ENCODE results near the gene KRTAP10-3. TPM values are rescaled to one million over a fixed set of nuclear protein-coding genes. Genes with fewer than 3 reads are reported as not detected.

Gene KRTAP10-3
- total and polyA plus RNA-seq, 2 donors (not counting 1 experiment from before 2014, with no cell fraction given), result not detected

DNA sequence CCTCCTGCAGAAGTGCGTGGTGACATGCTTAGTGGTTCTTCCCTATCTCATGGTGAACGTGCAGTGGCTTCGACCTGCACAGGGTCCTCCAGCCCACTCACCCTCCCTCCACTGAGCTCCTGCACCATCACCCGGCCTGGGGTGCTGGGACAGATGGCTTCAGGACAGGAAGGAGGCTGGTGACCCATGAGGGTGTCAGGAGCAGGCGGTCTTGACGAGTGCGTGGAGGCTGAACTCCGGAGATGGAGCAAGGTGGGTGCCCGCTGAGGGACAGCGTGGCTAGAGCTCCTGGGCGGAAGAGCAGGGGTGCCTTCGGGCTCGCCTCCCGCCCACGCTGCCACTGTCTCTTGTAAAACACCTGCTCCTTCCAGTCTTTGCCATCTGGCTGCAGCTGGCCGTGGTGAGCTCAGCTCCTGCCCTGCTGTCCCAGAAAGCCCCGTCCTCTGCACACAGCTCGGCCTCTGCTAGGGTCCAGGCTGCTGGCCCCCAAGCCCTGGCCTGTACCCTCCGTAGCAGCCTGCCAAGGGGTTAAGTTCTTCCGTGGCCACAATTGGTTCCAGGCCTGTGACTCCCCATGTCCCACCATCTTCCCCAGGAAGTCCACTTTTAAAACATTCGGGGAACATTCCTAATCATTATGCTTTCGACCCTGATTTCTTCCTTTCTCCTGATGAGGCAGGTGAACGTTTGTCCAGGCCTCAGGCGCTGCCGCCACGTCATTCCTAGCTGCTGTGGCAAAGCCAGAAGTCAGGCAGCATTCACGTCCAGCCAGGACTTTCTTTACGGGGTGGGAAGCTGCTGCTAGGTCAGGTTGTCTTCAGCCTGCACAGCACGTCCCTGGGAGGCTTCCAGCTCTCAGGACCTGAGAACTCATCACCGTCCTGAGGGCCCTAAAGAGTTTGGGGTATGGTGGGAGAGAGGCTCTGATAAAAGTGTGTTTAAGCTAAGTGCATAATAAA, 26.7 kb downstream of the KRTAP10-3 start:
- no peak for DNase-seq (ENCODE audit: low read depth in 2 of 2)
- no peaks in the 10 kb centered on the region for H3K36me3 ChIP-seq (ENCODE audit: control insufficient read depth, insufficient read depth, low read length)
- H3K79me2 ChIP-seq (ENCODE audit: control insufficient read depth, insufficient read depth, low read length), result no peaks in the 10 kb centered on the region

DNA sequence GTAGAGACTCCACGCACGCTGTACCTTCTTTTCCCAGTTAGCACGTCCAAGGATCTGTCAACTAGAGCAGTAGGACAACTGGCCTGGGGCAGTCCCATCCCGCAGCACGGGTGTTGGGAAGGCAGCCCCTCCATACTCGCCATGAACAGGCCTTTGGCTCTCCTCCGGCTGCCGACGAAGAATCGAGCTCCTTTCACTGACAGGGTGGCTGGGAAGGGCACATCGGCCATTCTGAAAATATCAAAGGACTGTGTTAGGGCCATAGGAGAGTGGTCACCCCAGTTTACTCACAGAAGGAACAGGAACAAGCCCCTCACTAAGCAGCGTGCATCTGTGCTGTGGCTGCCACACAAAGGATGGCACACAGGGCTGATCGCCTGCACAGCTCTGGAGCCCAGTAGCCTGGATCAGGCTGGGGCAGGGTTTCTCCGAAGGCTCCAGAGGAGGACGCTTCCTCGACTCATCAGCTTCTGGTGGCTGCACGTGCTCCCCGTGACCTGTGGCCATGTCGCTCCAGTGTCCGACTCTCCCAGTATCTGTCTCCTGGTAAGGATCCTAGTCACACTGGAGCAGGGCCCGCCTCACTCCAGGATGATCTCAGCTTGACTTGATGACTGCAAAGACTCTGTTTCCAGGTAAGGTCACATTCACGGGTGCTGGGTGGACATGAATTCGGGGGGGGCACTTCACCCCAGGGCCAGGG, 27.5 kb downstream of the KRTAP10-3 start:
- TF ChIP-seq, protein P1, sequence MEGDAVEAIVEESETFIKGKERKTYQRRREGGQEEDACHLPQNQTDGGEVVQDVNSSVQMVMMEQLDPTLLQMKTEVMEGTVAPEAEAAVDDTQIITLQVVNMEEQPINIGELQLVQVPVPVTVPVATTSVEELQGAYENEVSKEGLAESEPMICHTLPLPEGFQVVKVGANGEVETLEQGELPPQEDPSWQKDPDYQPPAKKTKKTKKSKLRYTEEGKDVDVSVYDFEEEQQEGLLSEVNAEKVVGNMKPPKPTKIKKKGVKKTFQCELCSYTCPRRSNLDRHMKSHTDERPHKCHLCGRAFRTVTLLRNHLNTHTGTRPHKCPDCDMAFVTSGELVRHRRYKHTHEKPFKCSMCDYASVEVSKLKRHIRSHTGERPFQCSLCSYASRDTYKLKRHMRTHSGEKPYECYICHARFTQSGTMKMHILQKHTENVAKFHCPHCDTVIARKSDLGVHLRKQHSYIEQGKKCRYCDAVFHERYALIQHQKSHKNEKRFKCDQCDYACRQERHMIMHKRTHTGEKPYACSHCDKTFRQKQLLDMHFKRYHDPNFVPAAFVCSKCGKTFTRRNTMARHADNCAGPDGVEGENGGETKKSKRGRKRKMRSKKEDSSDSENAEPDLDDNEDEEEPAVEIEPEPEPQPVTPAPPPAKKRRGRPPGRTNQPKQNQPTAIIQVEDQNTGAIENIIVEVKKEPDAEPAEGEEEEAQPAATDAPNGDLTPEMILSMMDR (conservative IDR thresholded peaks at IDR 0.05 in 1 of 2, IDR thresholded peaks at IDR 0.05 in 1 of 2; ENCODE audit: low read depth in 1 of 2, low read length in 2 of 2), result no peak
- TF ChIP-seq EZH2 (IDR thresholded peaks at IDR 0.05; ENCODE audit: low read length, missing control alignments), result no peak
- H3K4me3 ChIP-seq (replicated peaks in 1 of 4; ENCODE audit: control extremely low read depth in 1 of 4, insufficient read depth in 1 of 4, low read depth in 3 of 4, low read length in 4 of 4), result no peak overlapping the region
- no peak overlapping the region for H3K4me2 ChIP-seq (ENCODE audit: extremely low read depth, insufficient read depth, low read length)
- H3K9me3 ChIP-seq (ENCODE audit: control insufficient read depth, insufficient read depth, low read depth, low read length), result no peaks in the 10 kb centered on the region
- H3K79me2 ChIP-seq (ENCODE audit: control insufficient read depth, insufficient read depth, low read length), result no peaks in the 10 kb centered on the region
- H3K36me3 ChIP-seq (ENCODE audit: control insufficient read depth, insufficient read depth, low read length), result no peaks in the 10 kb centered on the region
- no peak overlapping the region for H3K27ac ChIP-seq (ENCODE audit: insufficient read depth, low read length)
- no peaks in the 10 kb centered on the region for H4K20me1 ChIP-seq (ENCODE audit: control insufficient read depth, extremely low read depth, insufficient read depth, low read length)
- H2AFZ ChIP-seq (ENCODE audit: low read length), result no peak overlapping the region
- DNase-seq (ENCODE audit: low read depth in 2 of 2), result no peak
- H3K4me1 ChIP-seq (ENCODE audit: control insufficient read depth, extremely low read depth, insufficient read depth, low read length), result no peaks in the 10 kb centered on the region
- H3K9ac ChIP-seq (ENCODE audit: insufficient read depth, low read length), result no peak overlapping the region
- no peaks in the 10 kb centered on the region for H3K27me3 ChIP-seq (ENCODE audit: control insufficient read depth, insufficient read depth, low read length)

More for the DNA sequence above, 26.7 kb downstream of the KRTAP10-3 start:
- Histone ChIP-seq H4K20me1 (ENCODE audit: control insufficient read depth, extremely low read depth, insufficient read depth, low read length) (no peaks in the 10 kb centered on the region), H3K27ac (ENCODE audit: insufficient read depth, low read length) (no peak overlapping the region), H3K4me2 (ENCODE audit: extremely low read depth, insufficient read depth, low read length) (no peak overlapping the region), H3K27me3 (ENCODE audit: control insufficient read depth, insufficient read depth, low read length) (no peaks in the 10 kb centered on the region), H3K9me3 (ENCODE audit: control insufficient read depth, insufficient read depth, low read depth, low read length) (no peaks in the 10 kb centered on the region), H3K9ac (ENCODE audit: insufficient read depth, low read length) (no peak overlapping the region), H3K4me1 (ENCODE audit: control insufficient read depth, extremely low read depth, insufficient read depth, low read length) (no peaks in the 10 kb centered on the region), H2AFZ (ENCODE audit: low read length) (no peak overlapping the region), H3K4me3 (replicated peaks in 1 of 4; ENCODE audit: control extremely low read depth in 1 of 4, insufficient read depth in 1 of 4, low read depth in 3 of 4, low read length in 4 of 4) (no peak overlapping the region)
- TF ChIP-seq EZH2 (IDR thresholded peaks at IDR 0.05; ENCODE audit: low read length, missing control alignments), result no peak
- TF ChIP-seq, protein P1 (conservative IDR thresholded peaks at IDR 0.05 in 1 of 2, IDR thresholded peaks at IDR 0.05 in 1 of 2; ENCODE audit: low read depth in 1 of 2, low read length in 2 of 2), result no peak

DNA sequence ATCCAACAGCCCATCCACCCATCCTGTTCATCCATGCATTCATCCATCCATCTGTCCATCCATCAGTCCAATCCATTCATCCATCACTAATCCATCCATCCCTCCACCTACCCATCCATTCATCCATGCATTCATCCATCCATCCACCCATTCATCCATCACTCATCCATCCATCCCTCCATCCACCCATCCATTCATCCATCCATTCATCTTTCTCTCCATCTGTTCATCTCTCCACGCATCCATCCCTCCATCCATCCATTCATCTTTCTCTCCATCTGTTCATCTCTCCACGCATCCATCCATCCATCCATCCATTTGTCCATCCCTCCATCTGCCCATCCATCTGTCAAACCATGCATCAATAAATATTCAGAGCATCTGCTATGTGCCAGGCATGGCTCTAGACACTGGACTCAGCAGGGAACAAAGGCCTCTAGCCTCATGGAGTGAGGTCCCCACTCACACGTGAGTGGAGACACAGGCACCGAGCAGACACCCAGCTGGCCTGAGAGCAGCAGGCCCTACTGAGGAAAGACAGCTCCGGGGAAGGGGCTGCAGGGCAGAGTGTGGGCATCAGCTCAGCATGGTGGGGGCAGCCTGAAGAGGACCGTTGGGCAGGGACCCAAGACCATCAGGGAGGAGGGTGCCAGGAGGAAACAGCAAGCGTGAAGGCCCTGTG, 28.2 kb downstream of the KRTAP10-3 start:
- no peaks in the 10 kb centered on the region for H3K9me3 ChIP-seq (ENCODE audit: control insufficient read depth, insufficient read depth, low read depth, low read length)
- no peak overlapping the region for H3K4me3 ChIP-seq (replicated peaks in 1 of 4; ENCODE audit: control extremely low read depth in 1 of 4, insufficient read depth in 1 of 4, low read depth in 3 of 4, low read length in 4 of 4)
- TF ChIP-seq, protein P1 (conservative IDR thresholded peaks at IDR 0.05 in 1 of 2, IDR thresholded peaks at IDR 0.05 in 1 of 2; ENCODE audit: low read depth in 1 of 2, low read length in 2 of 2), result no peak
- no peak for TF ChIP-seq EZH2 (IDR thresholded peaks at IDR 0.05; ENCODE audit: low read length, missing control alignments)
- no peaks in the 10 kb centered on the region for H3K36me3 ChIP-seq (ENCODE audit: control insufficient read depth, insufficient read depth, low read length)
- H3K27ac ChIP-seq (ENCODE audit: insufficient read depth, low read length), result no peak overlapping the region
- no peak overlapping the region for H3K4me2 ChIP-seq (ENCODE audit: extremely low read depth, insufficient read depth, low read length)
- no peak overlapping the region for H2AFZ ChIP-seq (ENCODE audit: low read length)
- H3K79me2 ChIP-seq (ENCODE audit: control insufficient read depth, insufficient read depth, low read length), result no peaks in the 10 kb centered on the region
- no peaks in the 10 kb centered on the region for H4K20me1 ChIP-seq (ENCODE audit: control insufficient read depth, extremely low read depth, insufficient read depth, low read length)
- H3K27me3 ChIP-seq (ENCODE audit: control insufficient read depth, insufficient read depth, low read length), result no peaks in the 10 kb centered on the region
- no peaks in the 10 kb centered on the region for H3K4me1 ChIP-seq (ENCODE audit: control insufficient read depth, extremely low read depth, insufficient read depth, low read length)
- no peak for DNase-seq (ENCODE audit: low read depth in 2 of 2)
- H3K9ac ChIP-seq (ENCODE audit: insufficient read depth, low read length), result no peak overlapping the region
